GM19025 (cell line): ENCODE measurements around the gene RTN1.
A peak's percentile ranks its signal among the peaks of the same experiment; 100 is the strongest.

Experiments used
- ATAC-seq: cut with Tn5 transposase; IDR thresholded peaks from one replicate; pipeline ENCODE4 v1.9.1; 2021; ENCODE audit warnings: mild to moderate bottlenecking, low read depth, moderate library complexity; ENCODE audit not compliant: unreplicated experiment

Gene RTN1

DNA sequence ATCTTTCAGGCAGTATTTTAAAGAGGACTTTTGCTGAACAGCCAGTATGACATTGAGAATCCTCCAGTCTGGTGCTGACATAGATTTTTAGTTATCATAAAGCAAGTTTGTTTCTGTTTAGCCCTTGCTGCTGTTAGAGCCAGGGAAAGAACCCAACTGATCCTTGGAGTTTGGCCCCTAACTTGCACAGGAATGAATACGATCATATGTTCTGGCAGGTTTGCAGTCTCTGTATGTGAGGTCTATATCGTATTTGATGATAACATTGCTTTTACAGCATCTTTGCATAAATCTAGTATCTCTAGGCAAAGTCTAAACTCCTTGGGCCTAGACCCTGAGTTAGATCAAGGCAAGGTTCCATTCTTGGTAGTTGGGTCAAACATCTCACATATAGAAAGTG, 289.7 kb downstream of the RTN1 start:
- ATAC-seq, result no peak

DNA sequence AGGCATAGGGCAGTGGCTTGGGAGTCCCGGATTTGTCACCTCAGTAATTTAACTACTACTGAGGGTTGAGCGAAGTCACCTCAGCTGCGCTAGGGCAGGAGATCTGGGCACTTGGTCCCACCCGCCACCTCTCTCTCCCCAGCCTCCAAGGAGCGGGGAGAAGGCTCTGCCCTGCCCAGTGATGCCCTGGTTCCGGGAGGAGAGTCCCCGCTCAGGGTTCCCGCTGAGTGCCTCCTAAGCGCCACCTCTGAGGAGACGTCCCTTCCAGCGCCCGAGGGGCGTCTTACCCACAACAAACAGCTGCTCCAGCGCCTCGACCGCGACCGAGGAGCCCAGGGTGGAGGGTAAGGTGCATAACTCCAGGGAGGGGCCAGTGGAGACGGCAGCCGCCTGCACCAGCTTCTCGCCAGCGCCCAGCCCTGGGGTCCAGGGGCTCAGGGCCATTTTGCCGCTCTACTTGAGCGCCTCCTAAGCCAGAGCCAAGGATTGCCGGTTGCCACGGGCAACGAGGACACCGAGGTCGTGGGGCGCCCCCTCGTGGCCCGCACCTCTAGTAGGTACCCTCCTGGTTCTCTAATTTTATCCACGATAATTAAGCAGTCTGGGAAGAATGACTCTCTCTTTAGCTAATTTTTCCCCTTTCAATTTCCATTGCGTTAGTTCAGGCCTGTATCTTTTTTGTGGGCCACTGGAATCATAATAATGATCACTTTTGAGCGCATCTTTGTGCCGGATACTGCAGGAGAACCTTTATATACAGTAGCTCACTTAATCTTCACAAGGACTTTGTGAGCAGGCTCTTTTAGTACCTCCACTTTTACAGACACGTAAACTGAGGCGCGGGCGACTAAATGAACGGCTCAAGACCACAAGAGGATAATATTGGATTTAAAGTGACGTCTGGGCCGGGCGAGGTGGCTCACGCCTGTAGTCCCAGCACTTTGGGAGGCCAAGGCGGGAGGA, 294.0 kb downstream of the RTN1 start, which contains the start of gene CCDC175:
TSS of gene CCDC175 (minus strand) at position 481 of the 963 bp plus-strand sequence. CDS start at position 444, 37 bp downstream.
- ATAC-seq, result peak; percentile 94

DNA sequence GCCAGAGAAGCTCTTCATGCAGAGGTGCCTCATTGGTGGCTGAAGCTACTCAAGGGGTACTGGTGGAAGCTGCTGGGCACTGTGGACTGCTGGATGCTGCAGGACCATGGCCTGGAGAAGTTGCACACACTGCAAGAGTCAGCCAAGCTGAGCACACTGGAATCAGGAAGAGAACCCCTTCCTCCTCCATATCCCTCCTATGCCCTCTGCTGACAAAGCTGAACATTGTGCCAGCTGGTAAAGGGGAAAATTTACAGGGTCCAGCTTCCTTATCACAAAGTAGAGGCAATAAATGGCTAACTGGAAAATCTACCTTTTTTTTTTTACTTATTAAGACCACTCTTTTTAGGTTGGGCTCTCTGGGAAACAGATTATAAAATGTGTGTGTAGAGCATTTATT, 300.5 kb downstream of the RTN1 start:
- no peak for ATAC-seq

DNA sequence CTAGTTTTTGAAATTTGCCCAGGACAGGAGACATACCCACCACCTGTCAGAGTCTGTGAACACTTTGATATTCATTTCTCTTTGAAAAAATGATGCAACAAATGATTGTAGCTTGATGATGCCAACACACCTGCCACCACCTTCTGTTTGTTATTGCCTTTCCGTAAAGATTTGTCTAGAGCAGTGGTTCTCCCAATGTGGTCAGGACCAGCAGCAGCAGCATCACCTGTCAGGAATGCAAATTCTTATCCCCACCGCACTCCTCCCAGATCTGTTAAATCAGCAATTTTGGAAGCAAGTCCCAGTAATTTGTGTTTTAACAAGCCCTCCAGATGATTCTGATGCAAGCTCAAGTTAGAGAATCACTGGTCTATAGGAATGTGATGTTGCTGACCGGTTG, 303.9 kb downstream of the RTN1 start:
- ATAC-seq, result no peak

DNA sequence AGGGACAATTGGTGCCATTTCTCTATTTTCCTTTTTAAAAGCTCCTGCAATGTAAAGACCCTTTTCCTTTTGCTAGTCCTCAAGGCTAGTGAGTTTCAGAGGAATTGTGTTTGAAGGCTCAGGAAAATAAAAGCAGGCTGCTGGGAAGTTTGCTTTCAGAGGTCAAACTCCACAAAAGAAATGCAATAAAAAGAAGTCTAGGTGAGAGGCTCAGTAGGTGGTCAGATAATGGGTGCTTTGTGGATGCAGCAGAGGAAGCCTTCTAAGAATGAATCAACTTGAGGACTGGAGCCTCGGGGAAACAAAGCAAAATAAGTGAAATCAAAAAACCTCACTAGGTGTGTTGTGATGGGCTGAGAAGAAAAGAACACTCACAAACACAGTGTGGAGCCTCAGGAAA, 304.3 kb downstream of the RTN1 start:
- no peak for ATAC-seq

DNA sequence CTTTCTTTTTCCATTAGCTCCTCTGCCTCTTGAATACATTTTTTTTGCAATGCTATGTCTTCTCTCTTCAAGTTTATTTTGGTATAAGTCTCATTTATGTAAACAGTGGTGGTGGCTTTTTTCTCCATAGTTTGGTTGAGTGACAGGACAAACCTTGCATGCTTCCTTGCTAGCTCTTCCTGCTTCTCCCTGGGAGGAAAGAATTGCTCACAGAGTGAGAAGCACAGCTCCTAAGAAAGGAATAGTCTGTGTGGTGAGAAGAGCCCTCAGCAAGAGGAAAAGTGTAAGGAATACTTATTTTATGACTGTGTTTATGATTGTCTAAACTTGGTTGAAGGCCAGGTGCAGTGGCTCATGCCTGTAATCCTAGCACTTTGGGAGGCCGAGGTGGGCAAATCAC, 305.5 kb downstream of the RTN1 start:
- no peak for ATAC-seq

DNA sequence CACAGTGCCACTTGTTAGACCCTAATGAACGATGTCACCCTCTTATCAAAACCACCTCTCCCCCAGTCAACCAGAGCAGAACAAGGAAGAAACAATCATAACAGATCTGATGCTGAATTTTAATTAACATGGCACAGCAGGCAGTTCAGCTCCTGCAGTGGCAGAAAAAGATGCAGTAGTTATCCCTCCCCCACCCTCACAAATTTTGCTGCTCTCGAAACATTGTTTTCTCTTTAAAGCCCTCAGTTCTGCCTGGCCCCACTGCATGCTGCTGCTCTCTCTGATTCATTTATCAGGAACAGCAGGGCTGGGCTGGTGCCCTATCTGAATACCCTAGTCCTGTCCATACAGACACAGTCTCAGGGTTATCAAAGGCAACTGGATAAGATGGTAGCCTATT, 306.2 kb downstream of the RTN1 start:
- ATAC-seq, result no peak

DNA sequence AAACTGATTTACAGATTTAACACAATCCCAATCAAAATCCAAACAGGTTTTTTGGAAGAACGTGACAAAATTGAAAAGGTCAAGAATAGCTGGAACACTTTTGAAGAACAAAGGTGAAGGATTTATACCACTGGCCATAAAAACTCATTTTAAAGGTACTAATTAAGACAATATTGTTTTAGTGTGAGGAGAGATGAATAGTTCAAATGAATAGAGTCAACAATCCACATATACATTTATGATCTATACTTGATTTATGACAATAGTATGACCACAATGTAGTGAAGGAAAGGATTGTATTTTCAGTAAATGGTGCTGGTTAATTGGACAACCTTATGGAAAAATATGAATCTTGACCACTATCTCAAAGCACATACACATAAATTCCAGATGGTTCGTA, 323.3 kb downstream of the RTN1 start:
- ATAC-seq, result no peak
